ENCODE data around the gene ZNF883. TPM values are rescaled to one million over a fixed set of nuclear protein-coding genes. Genes with fewer than 3 reads are reported as not detected.
A peak's percentile ranks its signal among the peaks of the same experiment; 100 is the strongest.

Gene ZNF883
- total and polyA plus RNA-seq, 2 experiments from 2014 or later: 2.8 to 3.4 TPM

DNA sequence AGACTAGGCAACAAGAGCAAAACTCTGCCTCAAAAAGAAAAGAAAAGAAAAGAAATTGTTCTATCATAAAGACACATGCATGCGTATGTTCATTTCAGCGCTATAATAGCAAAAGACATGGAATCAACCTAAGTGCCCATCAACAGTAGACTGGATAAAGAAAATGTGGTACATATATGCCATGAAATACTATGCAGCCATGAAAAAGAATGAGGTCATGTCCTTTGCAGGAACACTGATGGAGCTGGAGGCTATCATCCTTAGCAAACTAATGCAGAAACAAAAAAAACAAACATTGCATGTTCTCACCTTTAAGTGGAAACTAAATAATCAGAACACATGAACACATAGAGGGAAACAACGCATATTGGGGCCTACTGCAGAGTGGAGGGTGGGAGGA, 6.3 kb upstream of the ZNF883 start:
- H3K9me3 ChIP-seq (ENCODE audit: low read depth): peaks cover 6% of the 10 kb centered on the region
- WGBS (ENCODE audit: low lambda C conversion rate, missing lambda C conversion rate): 87% methylated on average over 3 of the region's 3 CpGs

DNA sequence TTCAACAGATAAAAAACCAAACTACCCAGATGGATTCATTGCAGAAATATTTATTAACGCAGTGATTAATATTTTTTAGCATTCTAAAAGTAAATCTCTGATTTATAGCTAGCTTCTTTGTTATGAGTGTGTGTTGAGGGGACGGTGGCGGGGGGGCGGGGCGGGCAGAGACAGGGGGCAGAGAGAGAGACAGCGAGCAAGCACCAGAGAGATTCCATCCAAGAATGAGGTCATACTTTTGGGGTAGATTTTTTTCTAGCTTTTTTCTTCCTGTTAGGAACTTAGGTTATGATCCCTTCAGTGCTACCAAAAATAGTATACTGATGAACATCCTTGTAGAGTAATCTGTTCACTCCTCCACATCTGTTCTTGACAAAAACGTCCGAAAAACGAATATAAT, 500 bp upstream of the ZNF883 start:
- TF ChIP-seq, protein P1, sequence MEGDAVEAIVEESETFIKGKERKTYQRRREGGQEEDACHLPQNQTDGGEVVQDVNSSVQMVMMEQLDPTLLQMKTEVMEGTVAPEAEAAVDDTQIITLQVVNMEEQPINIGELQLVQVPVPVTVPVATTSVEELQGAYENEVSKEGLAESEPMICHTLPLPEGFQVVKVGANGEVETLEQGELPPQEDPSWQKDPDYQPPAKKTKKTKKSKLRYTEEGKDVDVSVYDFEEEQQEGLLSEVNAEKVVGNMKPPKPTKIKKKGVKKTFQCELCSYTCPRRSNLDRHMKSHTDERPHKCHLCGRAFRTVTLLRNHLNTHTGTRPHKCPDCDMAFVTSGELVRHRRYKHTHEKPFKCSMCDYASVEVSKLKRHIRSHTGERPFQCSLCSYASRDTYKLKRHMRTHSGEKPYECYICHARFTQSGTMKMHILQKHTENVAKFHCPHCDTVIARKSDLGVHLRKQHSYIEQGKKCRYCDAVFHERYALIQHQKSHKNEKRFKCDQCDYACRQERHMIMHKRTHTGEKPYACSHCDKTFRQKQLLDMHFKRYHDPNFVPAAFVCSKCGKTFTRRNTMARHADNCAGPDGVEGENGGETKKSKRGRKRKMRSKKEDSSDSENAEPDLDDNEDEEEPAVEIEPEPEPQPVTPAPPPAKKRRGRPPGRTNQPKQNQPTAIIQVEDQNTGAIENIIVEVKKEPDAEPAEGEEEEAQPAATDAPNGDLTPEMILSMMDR (IDR thresholded peaks at IDR 0.05; ENCODE audit: poor library complexity): no peak
- TF ChIP-seq EZH2 (IDR thresholded peaks at IDR 0.05; ENCODE audit: borderline replicate concordance) (no peak), EZH2phosphoT487 (IDR thresholded peaks at IDR 0.05; ENCODE audit: low read depth, severe bottlenecking, unreplicated experiment) (no peak)

More for the DNA sequence above, 6.3 kb upstream of the ZNF883 start:
- Histone ChIP-seq H3K79me2 (no peaks in the 10 kb centered on the region), H2AFZ (no peak overlapping the region), H3K4me3 (no peak overlapping the region), H3K27me3 (no peaks in the 10 kb centered on the region), H3K27ac (no peak overlapping the region), H3K4me2 (no peak overlapping the region), H3K4me1 (ENCODE audit: insufficient read depth) (no peaks in the 10 kb centered on the region), H3K9me2 (replicated peaks; ENCODE audit: insufficient read depth) (no peaks in the 10 kb centered on the region), H4K20me1 (ENCODE audit: insufficient read depth, poor library complexity, severe bottlenecking) (no peaks in the 10 kb centered on the region), H3K36me3 (replicated peaks; ENCODE audit: insufficient read depth, low read depth) (no peaks in the 10 kb centered on the region)
- no peak for DNase-seq (ENCODE audit: low spot score)
- TF ChIP-seq EZH2phosphoT487 (IDR thresholded peaks at IDR 0.05; ENCODE audit: low read depth, severe bottlenecking, unreplicated experiment): no peak
- TF ChIP-seq EZH2 (IDR thresholded peaks at IDR 0.05; ENCODE audit: borderline replicate concordance): no peak
- TF ChIP-seq, protein P1 (IDR thresholded peaks at IDR 0.05; ENCODE audit: poor library complexity): no peak

DNA sequence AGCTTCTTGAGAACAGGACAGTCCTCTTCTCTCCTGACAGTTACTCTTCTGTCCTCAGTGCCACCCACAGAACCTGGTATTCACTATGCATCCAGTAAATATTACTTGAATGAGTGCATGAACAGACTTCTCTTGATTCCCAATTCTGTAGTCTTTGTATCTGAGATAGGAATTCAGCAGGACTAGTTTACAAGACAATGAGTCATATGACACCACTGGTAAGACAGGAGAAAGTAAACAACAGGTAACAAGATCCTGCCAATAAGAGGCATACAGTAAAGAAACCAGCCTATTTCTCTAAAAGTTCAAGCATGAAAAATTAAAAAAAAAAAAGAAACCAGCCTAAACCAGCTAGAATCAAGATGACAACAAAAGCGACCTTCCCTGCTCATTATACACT, 6.2 kb downstream of the ZNF883 start:
- H2AFZ ChIP-seq: no peak overlapping the region
- no peak overlapping the region for H3K27ac ChIP-seq
- TF ChIP-seq EZH2 (IDR thresholded peaks at IDR 0.05; ENCODE audit: borderline replicate concordance): no peak
- TF ChIP-seq, protein P1 (IDR thresholded peaks at IDR 0.05; ENCODE audit: poor library complexity): no peak
- TF ChIP-seq EZH2phosphoT487 (IDR thresholded peaks at IDR 0.05; ENCODE audit: low read depth, severe bottlenecking, unreplicated experiment): no peak
- H3K4me3 ChIP-seq: no peak overlapping the region
- no peak overlapping the region for H3K4me2 ChIP-seq
- H3K9me3 ChIP-seq (ENCODE audit: low read depth): peaks cover 9% of the 10 kb centered on the region
- 50% methylated on average over 1 of the region's 1 CpG for WGBS (ENCODE audit: low lambda C conversion rate, missing lambda C conversion rate)
- no peaks in the 10 kb centered on the region for H3K27me3 ChIP-seq
- no peaks in the 10 kb centered on the region for H3K79me2 ChIP-seq
- H4K20me1 ChIP-seq (ENCODE audit: insufficient read depth, poor library complexity, severe bottlenecking): no peaks in the 10 kb centered on the region
- no peak for DNase-seq (ENCODE audit: low spot score)
- no peaks in the 10 kb centered on the region for H3K4me1 ChIP-seq (ENCODE audit: insufficient read depth)
- H3K9me2 ChIP-seq (replicated peaks; ENCODE audit: insufficient read depth): no peaks in the 10 kb centered on the region
- no peaks in the 10 kb centered on the region for H3K36me3 ChIP-seq (replicated peaks; ENCODE audit: insufficient read depth, low read depth)

More for the DNA sequence above, 500 bp upstream of the ZNF883 start:
- Histone ChIP-seq H3K36me3 (replicated peaks; ENCODE audit: insufficient read depth, low read depth) (no peaks in the 10 kb centered on the region), H3K9me3 (ENCODE audit: low read depth) (no peaks in the 10 kb centered on the region), H3K27me3 (no peaks in the 10 kb centered on the region), H3K4me2 (peak overlapping the region; percentile 76), H3K4me1 (ENCODE audit: insufficient read depth) (no peaks in the 10 kb centered on the region), H3K27ac (no peak overlapping the region), H4K20me1 (ENCODE audit: insufficient read depth, poor library complexity, severe bottlenecking) (no peaks in the 10 kb centered on the region), H3K4me3 (peak overlapping the region; percentile 67), H2AFZ (peak overlapping the region; percentile 96), H3K79me2 (no peaks in the 10 kb centered on the region), H3K9me2 (replicated peaks; ENCODE audit: insufficient read depth) (no peaks in the 10 kb centered on the region)
- no peak for DNase-seq (ENCODE audit: low spot score)
- WGBS (ENCODE audit: low lambda C conversion rate, missing lambda C conversion rate): 57% methylated on average over 9 of the region's 9 CpGs
